D341Med (cell line): ENCODE measurements around the gene CYP24A1.

Experiments used
- DNase-seq: peaks from one replicate; pipeline ENCODE4 v3.0.0; 2012; ENCODE audit warnings: low spot score

Gene CYP24A1

DNA sequence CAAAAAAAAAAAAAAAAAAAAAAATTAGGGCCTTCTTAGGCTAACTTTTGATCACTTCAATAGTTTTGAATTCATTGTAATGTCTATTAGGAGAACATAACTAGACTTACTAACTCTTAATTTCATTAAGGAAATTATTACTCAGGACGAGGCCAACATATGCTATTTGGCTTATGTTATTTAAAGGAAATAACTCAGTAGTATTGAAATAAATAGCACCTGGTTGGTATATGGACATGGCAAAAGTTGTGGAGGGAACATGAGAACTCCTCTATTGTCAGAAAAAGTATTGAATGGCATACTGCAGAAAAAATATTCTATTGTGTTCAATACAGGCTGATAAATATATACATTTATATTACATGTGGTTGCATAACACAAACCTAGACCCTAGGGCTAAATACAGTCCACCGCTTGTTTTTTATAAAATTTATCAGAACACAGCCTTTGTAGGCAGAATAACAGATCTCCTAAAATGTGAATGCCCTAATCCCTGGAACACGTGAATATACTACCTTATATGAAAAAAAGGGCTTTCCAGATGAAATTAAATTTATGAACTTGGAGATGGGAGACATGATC lies 18.0 kb downstream of the CYP24A1 start:
- DNase-seq, result no peak

DNA sequence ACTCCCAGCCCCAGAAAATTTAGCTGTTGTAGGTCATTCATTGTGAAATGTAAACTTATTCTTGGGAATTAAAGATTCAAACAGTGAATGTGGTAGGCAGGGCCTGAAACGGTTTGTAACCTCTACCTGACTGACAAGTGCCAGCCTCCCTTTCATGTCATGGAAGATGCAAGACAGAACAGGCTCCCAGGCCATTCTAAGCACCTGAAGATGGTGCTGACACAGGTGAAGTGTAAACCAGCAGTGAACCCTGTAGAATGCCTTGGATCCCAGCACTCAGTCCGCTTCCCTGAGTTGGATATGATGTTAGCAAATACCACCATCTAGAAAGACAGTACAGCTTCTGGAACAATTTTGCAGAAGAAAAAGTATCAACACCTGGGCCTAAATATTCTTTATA lies 19.3 kb downstream of the CYP24A1 start:
- no peak for DNase-seq

DNA sequence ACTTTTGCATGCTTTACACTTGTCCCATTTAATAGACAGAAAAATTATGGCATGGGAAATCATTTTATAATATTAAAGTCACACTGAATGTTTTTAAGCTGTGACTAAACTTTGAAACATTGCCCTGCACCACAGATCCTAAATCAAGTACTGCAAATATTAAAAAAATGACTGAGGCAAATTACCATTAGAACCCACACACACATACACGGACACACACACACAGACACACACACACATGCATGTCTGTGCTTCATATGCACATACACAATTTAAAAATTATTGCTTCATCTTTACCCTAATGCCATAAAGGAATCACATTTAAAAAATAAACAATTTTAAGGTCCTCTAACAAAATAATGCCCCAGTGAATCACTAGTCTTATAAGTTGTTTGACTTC lies 19.9 kb downstream of the CYP24A1 start:
- DNase-seq, result no peak

DNA sequence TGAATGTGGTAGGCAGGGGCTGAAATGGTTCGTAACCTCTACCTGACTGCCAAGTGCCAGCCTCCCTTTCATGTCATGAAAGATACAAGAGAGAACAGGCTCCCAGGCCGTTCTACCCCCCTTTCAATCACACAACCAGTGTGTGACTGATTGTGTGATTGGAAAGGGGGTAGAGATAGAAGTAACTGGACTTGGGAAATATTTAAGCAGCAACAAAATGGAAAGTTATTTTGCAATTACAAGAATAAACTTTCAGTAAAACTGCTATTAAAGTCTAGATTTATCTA lies 20.8 kb downstream of the CYP24A1 start:
- no peak for DNase-seq

DNA sequence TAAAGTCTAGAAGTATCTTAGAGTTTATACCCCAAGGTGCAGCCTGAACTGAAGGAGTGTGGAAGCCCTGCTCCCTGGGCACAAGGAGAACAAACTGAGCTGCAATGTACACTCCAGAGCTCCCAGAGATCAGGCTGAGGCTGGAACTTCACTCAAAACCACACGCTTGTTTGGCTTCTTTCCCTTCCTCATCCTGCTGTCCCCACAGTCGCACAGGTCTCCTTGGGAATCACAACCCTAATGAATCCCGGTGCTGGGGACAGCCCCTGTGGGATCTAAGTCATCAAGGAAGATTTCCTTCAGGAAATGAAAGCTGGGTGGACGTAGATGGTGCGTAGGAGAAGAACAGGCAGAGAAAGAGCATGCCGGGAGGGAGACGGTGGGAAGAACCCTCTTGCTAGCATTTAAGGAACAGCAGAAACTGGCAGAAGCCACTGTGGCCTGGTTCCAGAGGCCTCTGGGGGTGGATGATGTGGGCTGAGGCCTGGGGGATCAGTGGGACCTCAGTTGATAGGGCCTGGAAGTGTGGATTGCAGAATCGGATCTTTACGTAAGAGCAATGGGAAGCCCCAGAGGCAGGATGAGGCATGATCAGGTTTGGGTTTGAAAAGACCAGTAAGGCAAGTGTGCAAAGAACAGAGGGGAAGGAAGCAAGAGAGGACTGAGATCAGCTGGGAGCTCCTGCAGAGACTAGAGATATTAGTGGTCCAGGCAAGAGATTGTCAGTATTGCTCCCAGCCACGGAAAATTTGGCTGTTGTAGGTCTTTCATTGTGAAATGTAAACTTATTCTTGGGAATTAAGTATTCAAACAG lies 21.4 kb downstream of the CYP24A1 start:
- DNase-seq, result no peak

DNA sequence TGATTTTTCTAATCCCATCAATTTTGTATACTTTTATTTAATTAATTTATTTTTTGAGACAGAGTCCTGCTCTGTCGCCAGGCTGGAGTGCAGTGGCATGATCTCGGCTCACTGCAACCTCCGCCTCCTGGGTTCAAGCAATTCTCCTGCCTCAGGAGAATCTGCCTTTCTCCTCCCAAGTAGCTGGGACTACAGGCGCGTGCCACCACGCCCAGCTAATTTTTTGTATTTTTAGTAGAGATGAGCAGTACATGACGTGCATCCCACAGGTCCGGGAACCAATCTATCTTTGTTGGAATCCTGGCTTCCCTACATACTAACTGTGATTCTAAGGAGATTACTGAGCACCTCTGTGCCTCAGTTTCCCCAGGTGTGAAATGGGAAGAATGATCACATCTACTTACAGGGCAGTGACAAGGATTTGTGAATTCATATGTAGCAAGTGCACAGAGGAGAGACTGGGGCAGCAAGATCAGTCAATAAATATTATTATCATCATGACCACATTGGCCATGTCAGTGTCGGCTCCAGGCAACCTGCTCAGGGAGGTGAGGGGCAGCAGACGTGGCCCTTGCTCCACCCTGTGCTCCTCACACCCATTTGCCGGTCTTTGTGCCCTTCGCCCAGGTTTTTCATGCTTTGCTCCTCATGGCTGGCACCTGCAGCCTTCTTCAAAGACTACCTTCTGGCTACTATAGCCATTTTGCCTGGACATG lies 22.1 kb downstream of the CYP24A1 start:
- no peak for DNase-seq

DNA sequence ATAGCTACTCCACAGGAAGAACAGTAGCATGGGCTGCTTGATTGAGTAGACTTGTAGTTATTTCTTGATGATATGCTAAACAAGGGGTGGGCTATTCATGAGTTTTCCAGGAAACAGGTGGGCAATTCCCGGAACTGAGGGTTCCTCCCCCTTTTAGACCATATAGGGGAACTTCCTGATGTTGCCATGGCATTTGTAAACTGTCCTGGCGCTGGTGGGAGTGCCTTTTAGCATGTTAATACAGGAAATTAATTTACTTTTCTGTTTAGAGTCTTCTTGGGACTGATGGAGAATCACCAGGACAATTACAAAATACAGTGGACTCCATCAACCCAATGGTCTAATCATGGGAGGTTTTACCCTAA lies 22.7 kb downstream of the CYP24A1 start:
- no peak for DNase-seq

DNA sequence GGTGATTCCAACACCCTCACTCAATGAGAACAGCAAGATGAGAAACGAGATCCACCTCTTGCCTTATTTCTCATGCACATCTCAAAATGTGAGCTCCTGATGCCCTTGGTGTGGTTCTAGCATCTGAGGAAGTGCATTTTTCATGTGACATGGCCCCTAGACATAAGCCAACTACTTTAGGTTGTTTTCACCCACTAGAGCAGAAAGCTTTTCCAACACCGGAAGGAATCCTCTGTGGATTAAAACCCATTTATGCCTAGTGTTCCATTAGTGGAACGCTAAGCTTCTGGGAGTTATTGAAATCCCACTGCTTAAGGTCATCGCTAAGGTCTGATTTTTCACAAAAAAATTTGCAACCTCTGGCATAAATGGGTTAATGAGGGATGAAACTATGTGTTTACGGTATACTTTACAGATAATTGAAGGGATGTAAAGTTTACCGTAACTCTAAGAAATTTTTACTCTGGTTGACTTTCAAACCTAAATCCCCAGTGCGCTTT lies 24.0 kb downstream of the CYP24A1 start:
- no peak for DNase-seq

DNA sequence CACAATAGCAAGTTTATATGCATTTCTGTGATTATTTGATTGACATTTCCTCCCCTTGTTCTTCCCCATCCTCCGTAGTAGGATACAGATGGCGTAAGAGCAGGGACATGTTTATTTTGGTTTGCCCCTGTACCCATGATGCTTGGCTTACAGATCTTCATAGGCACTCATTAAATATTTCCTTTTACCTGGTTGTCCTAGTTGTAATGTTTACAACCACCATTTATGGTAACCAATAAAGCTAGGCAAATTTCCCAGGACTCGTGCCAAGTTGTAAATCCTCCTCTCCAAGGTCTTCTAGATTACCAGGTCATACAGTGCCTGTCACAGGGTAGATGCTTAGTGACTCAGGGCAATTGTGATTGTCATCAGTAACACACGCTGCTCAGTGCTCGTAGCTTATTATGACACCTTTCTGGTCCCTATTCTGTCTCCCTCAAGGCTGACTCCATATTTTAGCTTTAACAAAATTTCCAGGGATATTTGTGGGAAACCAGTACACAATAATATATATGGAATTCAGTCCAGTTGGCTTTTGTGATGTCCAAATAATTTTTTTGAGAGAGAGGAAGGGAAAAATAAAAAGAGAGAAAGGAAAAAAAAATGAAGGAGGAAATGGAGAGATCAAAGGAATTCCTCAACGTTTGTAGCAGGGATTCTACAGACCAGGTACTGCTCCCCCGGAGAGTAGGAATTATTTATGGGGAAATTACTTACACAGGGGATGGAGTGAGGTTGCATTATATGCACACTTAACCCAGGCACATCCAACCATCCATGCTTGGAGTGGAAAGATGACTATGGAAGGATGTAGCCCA lies 24.6 kb downstream of the CYP24A1 start:
- DNase-seq, result no peak

DNA sequence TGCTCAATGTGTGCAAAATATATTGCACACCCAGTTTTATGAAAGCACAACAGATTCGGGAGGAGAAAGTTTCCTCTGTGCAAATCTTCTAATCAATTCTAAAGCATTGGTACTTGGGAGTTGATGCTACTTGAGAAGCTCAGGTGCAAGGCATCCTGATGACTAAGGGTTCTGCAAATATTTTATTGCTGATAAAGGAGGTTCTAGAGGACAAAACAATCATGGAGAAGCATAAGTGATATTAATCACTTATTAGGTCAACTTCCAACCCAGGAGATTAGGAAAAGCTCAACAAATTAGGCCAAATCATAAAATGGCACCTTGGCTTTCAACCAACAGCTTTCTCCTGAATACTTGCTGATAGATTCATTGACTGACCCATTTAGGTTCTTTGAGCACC lies 27.1 kb downstream of the CYP24A1 start:
- no peak for DNase-seq

DNA sequence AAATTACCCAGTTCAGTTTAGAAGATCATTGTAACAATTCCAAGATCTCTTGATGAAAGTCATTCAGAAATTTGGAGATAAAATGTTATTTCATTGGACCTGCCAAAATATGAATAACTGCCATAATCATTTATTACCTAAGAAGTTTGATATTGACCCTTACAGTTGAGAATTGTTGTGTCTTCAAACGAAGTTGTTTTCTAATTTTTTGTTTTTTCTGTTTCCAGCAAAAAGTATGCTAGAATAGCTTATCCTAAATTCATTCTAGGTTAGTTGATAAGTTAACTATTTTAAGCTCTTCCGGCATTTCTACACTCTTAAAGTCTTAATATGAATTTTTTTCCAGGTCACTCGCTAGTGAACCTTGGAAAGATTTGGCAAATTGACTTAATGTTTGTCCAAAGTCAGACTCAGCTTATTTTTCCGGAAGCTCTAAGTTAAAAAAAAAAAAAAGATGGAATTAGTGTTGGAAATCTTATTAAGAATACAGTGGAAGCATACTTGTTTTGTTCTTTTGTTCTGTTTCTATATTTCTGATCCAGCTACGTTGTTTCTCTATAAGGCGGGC lies 28.9 kb downstream of the CYP24A1 start:
- no peak for DNase-seq

DNA sequence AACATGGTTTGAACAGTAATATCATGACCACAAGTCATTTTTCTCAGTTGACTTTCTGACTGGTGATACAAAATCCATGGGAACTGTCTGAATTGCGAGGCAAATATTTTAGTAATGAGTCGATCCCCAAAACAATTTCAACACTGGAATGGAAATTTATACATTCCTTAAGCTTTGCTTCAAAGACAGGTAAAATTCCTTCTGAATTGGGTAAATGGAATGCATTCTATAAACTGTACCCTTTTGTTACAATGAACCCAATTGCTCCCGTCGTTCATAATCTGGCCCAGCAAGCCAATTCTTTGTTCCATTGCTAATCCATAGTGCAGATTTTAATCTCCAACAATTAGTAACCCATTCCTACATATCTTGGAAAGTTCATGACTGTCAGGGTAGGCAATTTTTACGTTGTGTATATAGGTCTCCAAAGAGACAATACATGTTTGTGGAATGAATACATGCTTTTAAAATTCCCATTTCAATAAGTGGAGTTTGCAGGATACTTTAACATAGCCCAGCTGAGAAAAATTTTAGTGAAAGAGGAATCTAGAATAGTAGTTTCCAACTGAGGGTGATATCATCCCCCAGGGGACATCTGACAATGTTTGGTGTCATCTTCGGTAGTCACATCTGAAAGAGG lies 32.7 kb downstream of the CYP24A1 start:
- DNase-seq, result no peak

DNA sequence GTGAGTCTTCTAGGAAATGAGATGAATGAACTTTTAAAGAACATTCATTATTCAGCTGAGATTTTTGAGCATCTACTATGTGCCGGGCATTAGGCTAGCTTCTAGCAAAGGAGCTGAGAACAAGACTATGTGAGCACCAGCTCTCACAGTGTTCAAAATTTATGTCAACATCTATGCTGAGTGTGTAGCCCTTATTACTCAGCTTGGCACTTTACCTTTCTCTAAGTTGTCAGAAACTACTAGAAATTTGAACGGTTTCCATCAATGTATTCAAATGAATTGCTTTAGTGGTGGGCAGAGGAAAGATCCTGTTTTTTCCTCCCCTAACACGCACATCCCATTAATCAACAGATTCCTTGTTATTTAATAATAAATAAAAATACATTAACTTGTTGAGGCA lies 33.3 kb downstream of the CYP24A1 start:
- DNase-seq, result no peak

DNA sequence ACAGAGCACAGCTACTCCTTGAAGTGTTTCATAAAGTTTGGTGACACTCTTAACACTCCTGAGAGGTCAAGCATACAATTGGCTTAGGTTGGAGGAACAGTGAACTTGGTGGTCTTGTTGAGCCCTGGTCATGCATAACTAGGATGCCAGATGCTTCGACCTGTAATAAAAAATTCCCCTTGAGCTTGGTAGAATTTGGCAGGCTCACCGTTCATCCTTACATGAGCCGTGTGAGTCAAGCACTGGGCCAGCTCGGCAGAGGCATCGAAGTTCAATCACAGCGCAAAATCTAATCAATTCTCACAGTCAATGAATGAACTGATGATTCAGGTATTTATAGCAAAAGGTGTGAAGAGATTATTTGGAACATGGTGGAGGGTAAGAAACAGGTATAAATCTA lies 33.7 kb downstream of the CYP24A1 start:
- DNase-seq, result no peak

DNA sequence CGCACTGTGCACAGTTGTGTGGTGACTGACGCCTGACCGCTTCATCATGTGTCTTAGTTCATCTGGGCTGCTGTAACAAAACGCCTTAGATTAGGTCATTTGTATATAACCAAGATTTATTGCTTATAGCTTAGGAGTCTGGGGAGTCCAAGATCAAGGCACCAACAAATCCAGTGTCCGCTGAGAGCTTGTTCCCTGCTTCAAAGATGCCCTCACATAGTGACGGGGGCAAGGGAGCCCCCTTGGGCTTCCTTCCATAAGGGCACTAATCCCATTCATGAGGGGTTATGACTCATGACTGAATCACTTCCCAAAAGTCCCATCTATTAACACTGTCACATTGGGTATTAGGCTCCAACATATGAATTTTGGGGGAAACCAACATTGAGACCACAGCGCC lies 34.6 kb downstream of the CYP24A1 start:
- DNase-seq, result no peak

DNA sequence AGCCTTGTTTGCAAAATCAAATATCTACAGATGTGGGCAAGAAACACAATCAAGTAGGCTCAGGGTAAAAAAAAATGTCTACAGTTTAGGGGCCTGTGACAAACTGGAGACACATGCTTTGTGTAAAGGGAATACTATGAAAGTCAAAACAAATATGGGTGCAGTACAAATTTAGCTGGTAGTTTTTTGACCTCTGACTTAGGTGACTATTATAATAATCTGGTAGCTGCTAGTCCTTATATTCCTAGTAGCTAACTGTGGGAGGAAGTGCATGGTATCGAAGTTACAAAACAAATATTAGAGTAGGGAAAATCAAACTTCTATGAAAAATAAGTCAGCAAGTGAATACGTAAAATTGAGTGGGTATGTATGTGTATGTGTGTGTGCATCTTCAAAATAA lies 35.4 kb downstream of the CYP24A1 start:
- no peak for DNase-seq

DNA sequence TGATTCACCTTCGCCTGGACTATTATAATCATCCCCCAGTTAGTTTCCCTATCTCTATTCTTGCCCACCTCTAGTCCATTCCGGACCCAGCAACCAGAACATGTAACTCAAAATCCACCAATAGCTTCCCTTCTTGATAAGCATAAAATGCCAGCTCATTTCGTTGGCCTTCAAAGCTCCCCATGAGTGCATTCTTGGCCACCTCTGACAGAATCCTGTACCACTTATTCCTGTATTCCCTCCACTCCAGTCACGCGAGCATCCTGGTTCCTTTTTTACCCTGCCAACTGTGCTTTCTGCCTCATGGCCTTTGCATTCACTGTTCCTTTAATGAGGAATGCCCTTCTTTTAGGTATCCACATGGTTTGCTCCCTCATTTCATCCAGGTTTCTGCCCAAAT lies 36.7 kb downstream of the CYP24A1 start:
- DNase-seq, result no peak

DNA sequence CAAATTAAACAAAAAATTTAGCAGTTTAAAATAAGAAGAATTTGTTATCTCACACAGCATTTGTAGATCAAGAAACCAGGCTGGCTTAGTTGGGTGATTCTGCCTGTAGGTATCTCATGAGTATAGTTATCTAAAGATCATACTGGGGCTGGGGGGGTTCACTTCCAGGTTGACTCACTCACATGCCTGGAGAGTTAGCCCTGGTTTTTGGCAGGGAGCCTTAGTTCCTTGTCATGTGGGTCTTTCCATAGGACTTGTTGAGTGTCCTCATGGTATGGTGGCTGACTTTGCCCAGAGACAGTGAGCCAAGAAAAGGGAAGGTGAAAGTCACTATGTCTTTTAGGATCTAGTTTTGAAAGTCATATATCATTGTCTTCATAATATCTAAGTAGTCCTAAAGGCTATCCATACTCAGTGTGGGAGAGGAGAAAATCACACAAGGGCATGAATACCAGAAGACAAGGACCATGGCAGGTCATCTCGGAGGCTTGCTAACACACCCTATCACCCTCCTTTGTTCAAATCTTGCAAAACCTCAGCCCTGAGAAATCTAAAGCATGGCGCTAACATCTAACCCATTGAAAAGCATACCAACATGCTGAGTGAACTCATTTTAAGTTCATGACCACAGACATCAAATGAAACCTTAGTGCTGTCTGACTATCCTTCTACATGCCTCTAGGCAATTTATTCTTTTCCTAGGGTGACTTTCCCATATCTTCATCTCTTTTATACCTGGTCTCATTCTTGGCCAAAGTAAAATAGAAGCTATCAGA lies 39.2 kb downstream of the CYP24A1 start:
- DNase-seq, result no peak

DNA sequence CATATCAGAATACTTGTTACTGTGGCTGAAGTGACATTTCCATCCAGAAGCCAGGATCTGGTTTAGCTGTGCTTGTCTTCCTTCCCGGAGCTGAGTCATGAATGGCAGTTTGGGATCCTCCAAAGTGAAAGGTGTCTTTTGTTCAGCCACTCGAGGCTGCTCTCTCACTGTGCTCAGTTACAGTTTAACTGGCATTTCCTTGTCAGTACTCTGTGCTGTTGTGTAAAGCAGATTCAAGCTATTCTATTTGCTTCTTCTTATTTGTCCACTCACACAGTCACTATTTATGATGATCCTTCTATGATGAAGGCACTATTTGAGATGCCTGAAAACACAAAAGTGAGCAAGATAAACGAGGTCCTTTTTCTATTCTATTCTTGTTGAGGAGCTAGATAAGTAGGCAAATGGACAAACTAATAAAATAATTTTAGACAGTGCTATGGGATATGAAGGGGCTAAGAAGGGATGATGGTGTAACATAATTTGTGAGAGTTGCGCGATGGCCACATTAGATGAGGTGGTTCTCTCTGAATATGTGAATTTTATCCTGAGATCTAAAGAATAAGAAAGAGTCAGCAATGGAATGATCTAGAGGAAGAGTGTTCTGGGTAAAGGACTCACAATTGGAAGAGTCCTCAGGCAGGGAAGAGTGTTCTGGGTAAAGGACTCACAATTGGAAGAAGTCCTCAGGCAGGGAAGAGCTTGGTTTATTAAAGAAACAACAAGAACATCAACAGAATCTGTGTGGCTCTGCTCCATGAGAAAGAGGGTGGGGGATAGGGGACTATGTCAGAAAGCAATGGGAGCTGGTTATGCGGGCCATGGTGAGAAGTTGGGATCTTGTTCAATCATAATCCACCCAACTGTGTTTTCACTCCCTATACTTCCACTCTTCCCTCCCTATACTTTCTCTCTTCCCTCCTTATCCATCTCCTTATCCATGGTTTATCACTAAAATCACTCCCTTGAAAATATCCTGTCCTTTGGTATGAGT lies 40.1 kb downstream of the CYP24A1 start:
- no peak for DNase-seq
